Kidney glomerular epithelial cell (primary cell): ENCODE data around the gene ANP32E.
A peak's percentile ranks its signal among the peaks of the same experiment; 100 is the strongest.

Source experiments
- DNase-seq: peaks from one replicate; lab custom pipeline; 2025; lab: John Stamatoyannopoulos, UW

Gene ANP32E

GRCh38 chr1:150235852-150236613 is at the start of gene ANP32E:
TSS of gene ANP32E (minus strand) at chr1:150236112. CDS start at chr1:150235786, 326 bp downstream.
- peak; percentile 99 for DNase-seq

- no peak for DNase-seq
Measured at GRCh38 chr1:150283260-150283659, 47.3 kb upstream of the ANP32E start.

- DNase-seq, result no peak
Measured at GRCh38 chr1:150282558-150282958, 46.6 kb upstream of the ANP32E start.

GRCh38 chr1:150281758-150282557 is 46.0 kb upstream of the ANP32E start, which contains the start of gene CIART:
TSS of gene CIART (plus strand) at chr1:150282554. CDS start at chr1:150283268, 714 bp downstream.
- DNase-seq, result peak; percentile 98

- peak; percentile 34 for DNase-seq
Measured at GRCh38 chr1:150281221-150281757, 45.4 kb upstream of the ANP32E start.

- DNase-seq, result no peak
Measured at GRCh38 chr1:150280138-150280707, 44.3 kb upstream of the ANP32E start.

- no peak for DNase-seq
Measured at GRCh38 chr1:150273311-150273710, 37.4 kb upstream of the ANP32E start.

- no peak for DNase-seq
Measured at GRCh38 chr1:150271291-150271959, 35.5 kb upstream of the ANP32E start.

GRCh38 chr1:150269451-150269850 is 33.5 kb upstream of the ANP32E start:
- no peak for DNase-seq

GRCh38 chr1:150268705-150269403 is 32.9 kb upstream of the ANP32E start, which contains the start of gene APH1A:
TSS of gene APH1A (minus strand) at chr1:150269016. CDS start at chr1:150268810, 206 bp downstream.
- peak; percentile 89 for DNase-seq

- no peak for DNase-seq
Measured at GRCh38 chr1:150268340-150268704, 32.4 kb upstream of the ANP32E start.

- DNase-seq, result no peak
Measured at GRCh38 chr1:150267896-150268295, 32.0 kb upstream of the ANP32E start.

- DNase-seq, result no peak
Measured at GRCh38 chr1:150263549-150263948, 27.6 kb upstream of the ANP32E start.

GRCh38 chr1:150262388-150263320 is 26.7 kb upstream of the ANP32E start:
- DNase-seq, result no peak

GRCh38 chr1:150261367-150261766 is 25.5 kb upstream of the ANP32E start:
- no peak for DNase-seq

GRCh38 chr1:150259758-150260669 is 24.1 kb upstream of the ANP32E start:
- no peak for DNase-seq

GRCh38 chr1:150259217-150259616 is 23.3 kb upstream of the ANP32E start:
- DNase-seq, result no peak

GRCh38 chr1:150257624-150258585 is 22.0 kb upstream of the ANP32E start, which contains the start of gene CA14:
TSS of gene CA14 (plus strand) at chr1:150257774. CDS start at chr1:150258129, 355 bp downstream.
- no peak for DNase-seq
